SK-N-SH (cell line): Measurements from ENCODE around the gene CHID1.

ENCODE experiments used
- CTCF ChIP-seq: fragments of 200-600 bp; sonication (generic); IDR thresholded peaks from 2 replicates; pipeline ENCODE4 v1.6.1; 2017; ENCODE audit warnings: antibody characterized with exemption, mild to moderate bottlenecking, moderate library complexity
- FOXJ3 ChIP-seq: sonication (generic); formaldehyde crosslinking; IDR thresholded peaks from 2 replicates; pipeline ENCODE4 v1.5.1; 2020; ENCODE audit warnings: mild to moderate bottlenecking, missing genetic modification reagents
- GATA2 ChIP-seq: sonication (generic); formaldehyde crosslinking; IDR thresholded peaks from 2 replicates; pipeline ENCODE4 v1.5.0; 2020; ENCODE audit warnings: mild to moderate bottlenecking, missing genetic modification reagents
- JUND ChIP-seq: IDR thresholded peaks from 2 replicates; pipeline ENCODE4 v1.4.0; 2012
- MAX ChIP-seq: IDR thresholded peaks from 2 replicates; pipeline ENCODE4 v1.4.0; 2012; ENCODE audit warnings: low read depth
- NFIC ChIP-seq: IDR thresholded peaks from 2 replicates; pipeline ENCODE4 v1.4.0; 2012; ENCODE audit warnings: borderline replicate concordance
- PBX3 ChIP-seq: IDR thresholded peaks from 2 replicates; pipeline ENCODE4; 2012
- POLR2AphosphoS5 ChIP-seq: IDR thresholded peaks from 2 replicates; pipeline ENCODE4 v1.6.1; 2012; ENCODE audit warnings: low read depth, low read length
- SIN3A ChIP-seq: IDR thresholded peaks from 2 replicates; pipeline ENCODE4 v1.6.1; 2012; ENCODE audit warnings: low read depth, mild to moderate bottlenecking, low read length, moderate library complexity, borderline replicate concordance
- TAF1 ChIP-seq: IDR thresholded peaks from 2 replicates; pipeline ENCODE4 v1.6.1; 2012; ENCODE audit warnings: low read depth, mild to moderate bottlenecking, low read length, moderate library complexity, borderline replicate concordance
- TCF12 ChIP-seq: IDR thresholded peaks from 2 replicates; pipeline ENCODE4 v1.4.0; 2012
- USF1 ChIP-seq: IDR thresholded peaks from 2 replicates; pipeline ENCODE4 v1.4.0; 2012; ENCODE audit warnings: low read depth, borderline replicate concordance
- ZBTB33 ChIP-seq: IDR thresholded peaks from 2 replicates; pipeline ENCODE4 v1.4.0; 2012; ENCODE audit warnings: low read depth, borderline replicate concordance

- TF ChIP-seq GATA2 (CRISPR knock-in tag) (no peak), MAX (no peak), JUND (no peak), USF1 (no peak), CTCF (no peak), POLR2AphosphoS5 (no peak), TCF12 (no peak), TAF1 (no peak), NFIC (no peak), PBX3 (no peak), FOXJ3 (CRISPR knock-in tag) (no peak), SIN3A (no peak), ZBTB33 (no peak)
Measured at GRCh38 chr11:955154-956063, 44.8 kb upstream of the CHID1 start.
